Superior temporal gyrus (tissue), 1 donor: ENCODE measurements around the gene HLA-DRA.
A peak's percentile ranks its signal among the peaks of the same experiment; 100 is the strongest.
"Not testable (repeated sequence)": the region's sequence is repeated elsewhere in the genome, so short reads cannot be mapped to it uniquely, and the experiment has no call there.

Source experiments
- DNase-seq: peaks from one replicate; pipeline ENCODE4 v3.0.0-alpha.2; 2016; ENCODE audit errors: extremely low spot score

HLA-DRA gene

GRCh38 chr6:32431142-32431541, 8.5 kb upstream of the HLA-DRA start:
- no peak for DNase-seq

- peak; percentile 62 for DNase-seq
Observed at GRCh38 chr6:32432050-32432450, 7.6 kb upstream of the HLA-DRA start.

- not testable (repeated sequence) for DNase-seq
Observed at GRCh38 chr6:32433950-32434349, 5.7 kb upstream of the HLA-DRA start.

DNA sequence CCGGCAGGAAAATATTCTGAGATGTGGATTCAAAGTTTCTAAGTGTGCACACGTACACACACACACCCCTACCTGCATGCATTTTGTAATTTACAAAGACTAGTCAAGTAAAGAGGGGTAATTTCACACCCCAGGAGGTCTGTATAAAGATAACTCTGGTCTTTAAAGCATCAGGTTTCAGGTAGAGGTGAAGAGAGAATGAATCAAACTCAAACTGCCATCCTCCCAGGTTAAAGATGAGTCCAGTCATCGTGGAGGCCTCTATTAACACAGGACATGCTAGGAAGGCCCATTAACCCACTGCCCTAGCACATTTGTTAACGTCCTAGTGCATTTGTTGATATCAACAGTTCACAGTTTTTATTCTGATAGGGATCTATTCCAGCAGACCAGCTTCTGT, 3.5 kb upstream of the HLA-DRA start:
- DNase-seq, result no peak

- DNase-seq, result peak; percentile 51
Observed at GRCh38 chr6:32436995-32437836, 2.5 kb upstream of the HLA-DRA start.

DNA sequence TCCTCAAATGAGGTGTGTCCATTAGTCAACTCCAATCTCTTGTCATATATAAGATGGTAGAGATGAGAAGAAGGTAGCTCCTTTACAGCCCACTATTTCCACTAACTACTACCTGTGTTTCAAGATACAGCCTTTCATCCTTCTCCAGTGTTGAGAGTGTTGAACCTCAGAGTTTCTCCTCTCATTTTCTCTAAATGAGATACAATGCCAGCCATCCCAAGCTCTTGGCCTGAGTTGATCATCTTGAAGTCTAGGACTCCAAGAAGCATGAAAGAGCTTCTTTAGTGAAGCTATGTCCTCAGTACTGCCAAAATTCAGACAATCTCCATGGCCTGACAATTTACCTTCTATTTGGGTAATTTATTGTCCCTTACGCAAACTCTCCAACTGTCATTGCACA, 548 bp upstream of the HLA-DRA start:
- DNase-seq, result no peak

GRCh38 chr6:32442243-32442667, 2.6 kb downstream of the HLA-DRA start:
- DNase-seq, result no peak

- DNase-seq, result no peak
Observed at GRCh38 chr6:32442977-32443552, 3.4 kb downstream of the HLA-DRA start.

DNA sequence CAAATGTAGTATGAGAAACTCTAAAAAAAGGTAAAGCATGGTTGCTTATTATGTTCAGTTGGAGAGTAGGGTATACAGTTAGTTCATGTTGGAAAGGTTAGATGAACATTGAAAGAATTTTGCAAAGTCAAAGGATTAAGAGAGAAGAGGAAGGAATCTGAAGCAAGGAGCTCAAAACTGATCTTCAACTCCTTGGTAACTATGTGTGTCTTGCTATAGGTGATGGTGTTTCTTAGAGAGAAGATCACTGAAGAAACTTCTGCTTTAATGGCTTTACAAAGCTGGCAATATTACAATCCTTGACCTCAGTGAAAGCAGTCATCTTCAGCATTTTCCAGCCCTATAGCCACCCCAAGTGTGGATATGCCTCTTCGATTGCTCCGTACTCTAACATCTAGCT, 4.7 kb downstream of the HLA-DRA start:
- no peak for DNase-seq

DNA sequence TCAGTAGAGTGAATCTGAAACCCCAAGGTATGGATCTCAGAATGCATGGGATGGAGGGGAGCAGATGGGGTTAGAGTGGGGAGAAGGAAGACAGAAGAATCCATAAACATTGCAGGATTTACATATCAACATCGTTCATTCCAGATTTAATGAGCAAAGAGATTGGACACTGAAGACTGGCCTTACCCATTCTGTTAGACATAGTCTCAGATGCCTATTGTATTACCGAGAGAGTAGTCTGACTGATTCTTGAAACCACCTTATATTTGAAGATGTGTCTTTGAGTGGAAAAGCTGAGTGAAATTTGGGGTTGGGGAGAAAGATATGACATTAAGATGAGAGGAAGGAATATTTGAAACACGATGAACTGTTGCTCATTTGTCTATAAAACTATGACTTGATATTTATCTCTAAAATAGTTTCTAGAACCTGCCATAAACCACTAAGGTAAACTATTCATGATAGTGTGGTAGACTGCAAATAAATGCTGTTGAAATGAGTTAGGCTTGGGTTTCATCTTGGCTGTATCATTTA, 5.7 kb downstream of the HLA-DRA start:
- DNase-seq, result no peak

DNA sequence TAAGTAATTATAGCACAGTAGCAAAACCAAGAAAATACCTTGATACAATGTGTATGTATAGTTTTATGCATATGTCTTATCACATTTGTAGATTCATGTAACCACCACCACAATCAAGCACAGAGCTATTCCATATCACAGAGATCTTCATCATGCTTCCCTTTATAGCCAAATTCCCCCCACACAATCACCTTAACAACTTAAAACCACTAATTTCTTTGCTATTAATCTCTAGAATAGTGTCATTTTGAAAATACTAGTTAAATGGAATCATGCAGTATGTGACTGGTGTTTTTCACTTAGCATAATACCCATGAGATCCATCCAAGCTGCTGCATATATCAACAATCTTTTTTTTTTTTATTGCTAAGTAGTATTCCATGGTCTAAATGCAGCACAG, 8.2 kb downstream of the HLA-DRA start:
- DNase-seq, result no peak

GRCh38 chr6:32449088-32449736, 9.5 kb downstream of the HLA-DRA start:
- DNase-seq, result no peak

DNA sequence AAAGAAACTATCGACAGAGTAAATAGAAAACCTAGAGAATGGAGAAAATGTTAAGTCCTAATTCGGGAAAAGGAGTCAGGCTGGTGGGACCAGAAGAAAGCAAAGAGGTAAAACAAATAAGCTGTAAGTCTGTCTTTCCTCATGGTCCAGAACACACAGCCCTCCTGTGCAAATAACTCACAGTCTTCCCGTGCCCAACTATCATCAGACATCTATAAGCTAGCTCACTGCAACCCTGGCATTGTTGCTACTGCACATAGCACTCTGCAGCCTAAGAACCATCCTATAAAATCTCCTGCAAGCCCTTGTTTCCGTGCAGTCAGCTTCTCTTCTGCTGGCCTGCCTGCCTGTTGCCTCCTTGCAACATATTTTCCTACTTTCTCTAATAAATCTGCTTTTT, 17.4 kb downstream of the HLA-DRA start:
- DNase-seq, result no peak

- no peak for DNase-seq
Observed at GRCh38 chr6:32459781-32460424, 20.2 kb downstream of the HLA-DRA start.

DNA sequence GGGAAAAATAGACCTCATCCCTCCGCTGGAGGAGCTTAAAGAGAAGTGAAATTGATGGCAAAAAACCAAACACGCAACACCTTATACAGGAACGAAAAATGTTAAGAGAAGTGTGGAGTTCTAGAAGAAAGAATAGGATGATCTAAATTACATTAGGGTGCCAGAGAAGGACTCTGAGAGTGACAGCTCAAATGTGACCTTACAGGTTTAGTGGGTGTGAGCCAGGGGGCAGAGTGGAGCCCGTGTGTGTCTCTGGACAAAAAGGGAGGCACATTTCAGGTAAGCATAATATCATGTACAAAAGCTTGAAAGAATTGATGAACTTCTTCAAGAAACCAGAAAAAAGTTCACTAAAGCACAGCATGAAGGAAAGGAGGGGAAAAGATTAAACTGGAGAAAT, 20.8 kb downstream of the HLA-DRA start:
- no peak for DNase-seq

DNA sequence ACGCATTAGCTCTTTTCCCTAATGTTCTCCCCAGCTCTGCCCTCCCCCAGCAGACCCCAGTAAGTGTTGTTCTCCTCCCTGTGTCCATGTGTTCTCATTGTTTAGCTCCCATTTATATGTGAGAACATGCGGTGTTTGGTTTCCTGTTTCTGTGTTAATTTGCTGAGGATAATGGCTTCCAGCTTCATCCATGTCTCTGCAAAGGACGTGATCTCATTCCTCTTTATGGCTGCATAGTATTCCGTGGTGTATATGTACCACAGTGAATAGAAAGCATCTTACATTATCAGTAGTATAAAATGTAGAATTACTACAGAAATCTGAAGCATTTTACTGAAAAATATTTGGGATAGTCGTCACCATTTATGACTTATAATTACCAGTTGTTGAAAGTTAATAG, 21.8 kb downstream of the HLA-DRA start:
- no peak for DNase-seq

DNA sequence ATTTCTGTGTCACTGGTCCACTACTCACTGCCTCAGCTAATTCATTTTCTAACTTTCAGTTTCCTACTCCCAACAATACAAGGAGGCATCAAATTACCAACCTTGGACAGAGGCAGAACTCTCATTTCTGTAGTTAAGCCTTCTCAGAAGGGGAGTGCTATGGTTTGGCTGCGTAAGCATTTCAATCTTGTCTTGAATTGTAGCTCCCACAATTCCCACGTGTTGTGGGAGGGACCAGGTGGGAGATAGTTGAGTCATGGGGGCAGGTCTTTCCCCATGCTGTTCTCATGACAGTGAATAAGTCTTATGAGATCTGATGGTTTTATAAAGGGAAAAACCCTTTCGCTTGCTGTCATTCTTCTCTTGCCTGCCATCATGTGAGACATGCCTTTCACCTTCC, 22.9 kb downstream of the HLA-DRA start:
- DNase-seq, result no peak

- DNase-seq, result not testable (repeated sequence)
Observed at GRCh38 chr6:32467743-32468503, 28.2 kb downstream of the HLA-DRA start.

DNA sequence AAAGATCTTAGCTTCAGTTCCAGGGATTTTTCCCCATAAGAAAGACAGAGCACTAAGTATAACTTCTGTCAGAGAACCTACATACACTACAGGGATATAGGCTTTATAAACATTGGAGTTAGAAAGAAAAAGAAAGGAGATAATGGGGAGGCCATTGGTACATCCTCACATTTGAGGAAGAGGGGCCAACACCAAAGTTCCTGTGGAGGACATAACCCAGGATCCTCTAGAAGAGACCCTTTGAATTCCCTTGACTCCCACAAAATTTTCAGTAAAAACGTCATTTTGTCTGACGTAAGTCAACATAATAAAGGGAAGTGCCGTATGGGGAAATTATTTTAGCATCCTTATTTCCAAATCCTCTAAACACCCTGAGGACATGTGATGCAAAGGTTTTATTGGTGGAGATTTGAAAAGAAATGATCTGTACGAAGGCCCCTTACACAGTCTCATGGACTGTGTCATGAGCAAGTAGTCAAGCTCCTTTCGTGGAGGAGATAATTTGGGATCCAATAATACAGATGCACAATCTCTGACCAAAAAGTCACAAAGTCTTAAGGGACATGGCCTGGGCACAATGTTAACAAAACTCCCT, 33.2 kb downstream of the HLA-DRA start:
- no peak for DNase-seq

DNA sequence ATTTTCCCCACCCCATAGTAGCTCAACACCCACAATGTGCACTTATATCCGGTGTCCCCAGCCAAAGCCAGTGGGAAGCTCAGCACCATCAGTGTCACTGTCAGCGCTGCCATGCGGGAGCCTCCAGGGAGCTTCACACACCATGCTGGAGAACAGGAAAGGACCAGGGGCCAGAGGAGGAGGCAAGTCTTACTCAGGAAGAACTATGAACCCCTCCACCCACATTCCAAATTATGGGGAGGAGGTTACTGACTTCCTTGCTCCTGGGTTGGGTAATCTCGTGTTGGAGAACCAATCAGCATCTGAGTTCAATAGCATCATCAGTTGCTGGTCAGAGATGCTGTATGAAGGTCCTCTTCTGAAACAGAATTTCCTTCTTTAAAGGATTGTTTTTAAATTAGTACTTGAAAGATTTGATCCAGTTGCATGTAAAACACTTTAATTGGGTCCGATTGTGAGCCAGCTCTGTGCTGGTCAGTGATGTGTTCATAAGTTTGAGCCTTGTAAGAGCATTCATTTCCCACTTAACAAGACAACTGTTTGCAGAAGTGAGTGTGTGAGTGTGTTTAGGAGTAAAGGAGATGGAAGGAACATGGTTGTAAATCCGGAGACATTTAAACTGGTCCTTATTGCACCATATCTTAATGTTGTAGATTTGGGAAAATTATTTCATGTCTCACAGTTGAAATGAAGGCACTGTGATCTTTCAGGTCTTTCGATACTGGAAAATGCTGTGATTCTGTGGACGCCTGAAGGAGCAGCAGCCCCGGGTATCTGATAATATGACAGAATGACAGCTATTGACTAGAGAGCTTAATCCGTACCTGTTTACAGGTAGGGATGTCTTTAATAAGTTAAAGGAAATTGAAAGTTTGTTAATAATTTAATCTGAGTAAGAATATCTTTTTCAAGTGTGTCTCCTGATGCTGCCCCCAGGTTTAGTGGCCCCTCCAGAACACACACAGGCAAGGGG, 34.0 kb downstream of the HLA-DRA start:
- DNase-seq, result not testable (repeated sequence)
